ENCODE results near the gene APH1B.

The APH1B gene

GRCh38 chr15:63251701-63252100, 25.7 kb upstream of the APH1B start:
- H3K9me3 ChIP-seq (ENCODE audit: insufficient read depth, low read length): no peaks in the 10 kb centered on the region
- H3K27me3 ChIP-seq (ENCODE audit: low read depth, low read length): no peaks in the 10 kb centered on the region
- H3K27ac ChIP-seq (ENCODE audit: low read length): no peak overlapping the region

GRCh38 chr15:63252292-63252691, 25.1 kb upstream of the APH1B start:
- no peaks in the 10 kb centered on the region for H3K4me1 ChIP-seq (ENCODE audit: low read length)
- no peak overlapping the region for H3K4me2 ChIP-seq (ENCODE audit: low read length)
- H3K27ac ChIP-seq (ENCODE audit: low read length): no peak overlapping the region
- no peaks in the 10 kb centered on the region for H3K27me3 ChIP-seq (ENCODE audit: low read depth, low read length)
- H3K4me3 ChIP-seq (ENCODE audit: low read length): no peak overlapping the region
- no peaks in the 10 kb centered on the region; the same call in 1 of the 2 replicates for H4K20me1 ChIP-seq (ENCODE audit: insufficient read depth, low read length)
- no peaks in the 10 kb centered on the region for H3K79me2 ChIP-seq (ENCODE audit: low read length)
- TF ChIP-seq CTCF (IDR thresholded peaks at IDR 0.05; ENCODE audit: low read depth, low read length) (no peak), EZH2phosphoT487 (IDR thresholded peaks at IDR 0.05; ENCODE audit: low read depth) (no peak)
- no peak overlapping the region for H2AFZ ChIP-seq (ENCODE audit: low read depth, low read length)
- H3K9me3 ChIP-seq (ENCODE audit: insufficient read depth, low read length): no peaks in the 10 kb centered on the region
- no peak overlapping the region for H3K9ac ChIP-seq (ENCODE audit: low read length)
- H3K36me3 ChIP-seq (replicated peaks; ENCODE audit: low read depth, low read length): no peaks in the 10 kb centered on the region

More at GRCh38 chr15:63251701-63252100, 25.7 kb upstream of the APH1B start:
- Histone ChIP-seq H3K4me3 (ENCODE audit: low read length) (no peak overlapping the region), H3K4me2 (ENCODE audit: low read length) (no peak overlapping the region), H3K4me1 (ENCODE audit: low read length) (no peaks in the 10 kb centered on the region), H3K9ac (ENCODE audit: low read length) (no peak overlapping the region), H4K20me1 (ENCODE audit: insufficient read depth, low read length) (no peaks in the 10 kb centered on the region; the same call in 1 of the 2 replicates), H2AFZ (ENCODE audit: low read depth, low read length) (no peak overlapping the region), H3K36me3 (replicated peaks; ENCODE audit: low read depth, low read length) (no peaks in the 10 kb centered on the region), H3K79me2 (ENCODE audit: low read length) (no peaks in the 10 kb centered on the region)
- no peak for TF ChIP-seq CTCF (IDR thresholded peaks at IDR 0.05; ENCODE audit: low read depth, low read length)
- TF ChIP-seq EZH2phosphoT487 (IDR thresholded peaks at IDR 0.05; ENCODE audit: low read depth): no peak

- H3K79me2 ChIP-seq (ENCODE audit: low read length): no peaks in the 10 kb centered on the region
- H2AFZ ChIP-seq (ENCODE audit: low read depth, low read length): no peak overlapping the region
- H3K9ac ChIP-seq (ENCODE audit: low read length): no peak overlapping the region
- no peaks in the 10 kb centered on the region for H3K4me1 ChIP-seq (ENCODE audit: low read length)
- no peak overlapping the region for H3K4me2 ChIP-seq (ENCODE audit: low read length)
- peaks cover 4% of the 10 kb centered on the region for H3K36me3 ChIP-seq (replicated peaks; ENCODE audit: low read depth, low read length)
- no peak overlapping the region for H3K27ac ChIP-seq (ENCODE audit: low read length)
- TF ChIP-seq EZH2phosphoT487 (IDR thresholded peaks at IDR 0.05; ENCODE audit: low read depth): no peak
- no peak for TF ChIP-seq CTCF (IDR thresholded peaks at IDR 0.05; ENCODE audit: low read depth, low read length)
- H3K4me3 ChIP-seq (ENCODE audit: low read length): no peak overlapping the region
- no peaks in the 10 kb centered on the region for H4K20me1 ChIP-seq (ENCODE audit: insufficient read depth, low read length)
- H3K27me3 ChIP-seq (ENCODE audit: low read depth, low read length): no peaks in the 10 kb centered on the region
- H3K9me3 ChIP-seq (ENCODE audit: insufficient read depth, low read length): no peaks in the 10 kb centered on the region
Measured at GRCh38 chr15:63254991-63255390, 22.4 kb upstream of the APH1B start.

- Histone ChIP-seq H2AFZ (ENCODE audit: low read depth, low read length) (no peak overlapping the region), H3K36me3 (replicated peaks; ENCODE audit: low read depth, low read length) (peaks cover 4% of the 10 kb centered on the region), H3K9ac (ENCODE audit: low read length) (no peak overlapping the region), H3K4me2 (ENCODE audit: low read length) (no peak overlapping the region), H3K27me3 (ENCODE audit: low read depth, low read length) (no peaks in the 10 kb centered on the region), H3K27ac (ENCODE audit: low read length) (no peak overlapping the region), H3K9me3 (ENCODE audit: insufficient read depth, low read length) (no peaks in the 10 kb centered on the region), H3K4me3 (ENCODE audit: low read length) (no peak overlapping the region), H4K20me1 (ENCODE audit: insufficient read depth, low read length) (no peaks in the 10 kb centered on the region), H3K79me2 (ENCODE audit: low read length) (no peaks in the 10 kb centered on the region), H3K4me1 (ENCODE audit: low read length) (no peaks in the 10 kb centered on the region)
- no peak for TF ChIP-seq EZH2phosphoT487 (IDR thresholded peaks at IDR 0.05; ENCODE audit: low read depth)
- no peak for TF ChIP-seq CTCF (IDR thresholded peaks at IDR 0.05; ENCODE audit: low read depth, low read length)
Measured at GRCh38 chr15:63255489-63255990, 21.9 kb upstream of the APH1B start.

Measured in OCI-LY3 (cell line).